Amniotic stem cell (primary cell): ENCODE data around the gene MTOR.
A peak's percentile ranks its signal among the peaks of the same experiment; 100 is the strongest.

Experiments used
- DNase-seq: peaks from one replicate; lab custom pipeline; 2025; lab: John Stamatoyannopoulos, UW

The MTOR gene

DNA sequence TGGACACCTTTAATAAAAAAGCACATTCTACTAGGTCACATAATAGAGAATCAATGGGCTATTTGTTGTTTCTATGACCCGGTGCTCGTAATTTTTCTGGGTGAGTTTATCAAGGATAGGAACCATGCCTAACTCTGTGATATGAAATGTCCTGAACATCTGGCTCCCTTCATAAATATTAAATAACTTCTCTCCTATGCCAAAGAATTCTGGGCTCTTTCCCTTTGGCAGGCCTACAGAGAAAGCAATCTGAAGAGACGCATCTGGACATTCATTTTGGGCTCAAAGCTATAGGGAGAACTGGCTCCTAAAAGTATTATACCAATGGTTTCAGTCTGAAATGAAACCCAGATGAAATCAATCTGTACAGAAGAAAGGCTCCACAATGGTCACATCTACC lies 112.0 kb downstream of the MTOR start:
- no peak for DNase-seq

DNA sequence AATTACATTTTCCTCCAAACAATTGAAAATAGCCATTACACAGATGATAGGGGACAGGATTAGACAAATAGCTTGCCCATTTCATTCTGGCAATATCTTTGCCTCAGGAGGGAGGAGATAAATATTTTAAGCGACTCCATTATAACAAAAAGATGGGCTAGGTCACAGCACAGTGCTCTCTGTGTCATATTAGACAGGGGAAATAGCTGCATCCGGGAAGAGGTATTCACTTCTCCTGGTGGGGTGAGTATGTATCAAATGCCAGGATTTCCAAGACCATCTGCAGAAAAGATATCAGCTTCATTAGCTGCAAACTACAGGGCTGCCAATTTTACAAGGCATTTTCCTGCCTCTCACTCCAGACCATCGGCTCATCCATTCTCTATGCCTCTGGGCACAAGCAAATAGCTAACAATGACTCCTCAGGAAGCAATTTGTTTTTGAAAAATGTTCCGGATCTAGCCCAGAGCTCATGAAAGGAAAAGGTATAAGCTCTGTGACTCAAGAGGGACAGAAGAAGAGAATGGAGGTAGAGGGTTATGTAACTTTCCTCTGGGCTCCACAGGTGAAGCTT lies 115.1 kb downstream of the MTOR start:
- DNase-seq, result peak; percentile 38

- DNase-seq, result no peak
These were observed 116.6 kb downstream of the MTOR start for GRCh38 chr1:11145741-11146140.

GRCh38 chr1:11144570-11145256 lies 117.6 kb downstream of the MTOR start:
- no peak for DNase-seq

DNA sequence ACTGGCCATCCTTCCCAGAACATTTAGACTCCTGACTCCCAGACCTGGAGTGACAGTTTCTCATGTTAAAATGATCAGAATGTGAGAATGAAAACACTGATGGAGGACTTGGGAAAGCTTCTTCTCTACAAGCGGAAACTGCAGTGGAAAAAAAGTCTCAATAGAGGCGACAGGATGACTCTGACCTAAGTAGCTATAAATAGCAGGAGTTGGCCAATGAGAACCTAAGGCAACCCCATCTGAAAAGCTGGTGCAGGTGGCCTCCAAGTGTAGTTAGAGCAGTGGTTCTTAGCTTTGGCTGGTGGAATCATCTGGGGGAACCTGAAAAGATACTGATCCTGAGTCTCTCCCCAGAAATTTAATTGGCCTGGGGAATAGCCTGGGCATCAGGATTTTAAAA lies 118.4 kb downstream of the MTOR start:
- DNase-seq, result no peak

GRCh38 chr1:11143401-11143800 lies 119.0 kb downstream of the MTOR start:
- no peak for DNase-seq

DNA sequence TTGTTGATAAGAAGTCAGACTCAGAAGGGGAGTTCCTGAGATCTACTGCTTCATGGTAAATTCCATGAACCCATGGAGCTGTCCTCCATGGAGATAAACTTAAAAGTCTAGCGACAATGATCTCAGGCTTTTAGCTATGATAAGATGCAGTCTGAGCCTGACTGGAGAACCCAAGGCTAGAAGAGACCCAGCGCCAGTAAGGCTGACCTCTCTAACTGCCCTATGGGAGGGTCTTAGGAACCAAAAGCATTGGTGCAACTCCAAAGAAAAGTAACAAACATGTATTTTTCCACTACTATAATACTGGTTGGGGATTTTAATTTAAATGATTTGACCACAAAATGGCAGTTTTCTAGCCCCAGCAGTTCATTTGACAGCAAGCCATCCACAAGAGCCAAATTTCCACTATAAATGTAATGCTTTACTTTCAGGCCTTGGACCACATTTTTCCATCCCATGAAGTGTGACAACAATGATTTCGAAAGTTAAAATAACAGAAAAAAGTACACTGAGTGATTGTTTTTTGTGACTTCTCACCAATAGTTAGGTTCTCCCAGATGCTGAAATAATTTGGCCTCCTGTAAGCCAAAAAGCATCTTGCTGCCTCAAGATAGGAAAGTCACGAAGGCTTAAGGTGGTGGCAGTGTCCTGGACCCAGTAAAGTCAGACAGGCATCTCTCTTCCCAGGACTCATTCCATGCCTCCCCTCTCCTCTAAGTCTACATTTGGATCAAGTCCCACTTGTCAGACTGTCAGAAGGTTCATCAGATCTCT lies 119.5 kb downstream of the MTOR start:
- no peak for DNase-seq

GRCh38 chr1:11138952-11139351 lies 123.4 kb downstream of the MTOR start:
- DNase-seq, result no peak

- DNase-seq, result no peak
These were observed 124.3 kb downstream of the MTOR start for GRCh38 chr1:11138029-11138428.

GRCh38 chr1:11134898-11135266 lies 127.5 kb downstream of the MTOR start:
- DNase-seq, result no peak

DNA sequence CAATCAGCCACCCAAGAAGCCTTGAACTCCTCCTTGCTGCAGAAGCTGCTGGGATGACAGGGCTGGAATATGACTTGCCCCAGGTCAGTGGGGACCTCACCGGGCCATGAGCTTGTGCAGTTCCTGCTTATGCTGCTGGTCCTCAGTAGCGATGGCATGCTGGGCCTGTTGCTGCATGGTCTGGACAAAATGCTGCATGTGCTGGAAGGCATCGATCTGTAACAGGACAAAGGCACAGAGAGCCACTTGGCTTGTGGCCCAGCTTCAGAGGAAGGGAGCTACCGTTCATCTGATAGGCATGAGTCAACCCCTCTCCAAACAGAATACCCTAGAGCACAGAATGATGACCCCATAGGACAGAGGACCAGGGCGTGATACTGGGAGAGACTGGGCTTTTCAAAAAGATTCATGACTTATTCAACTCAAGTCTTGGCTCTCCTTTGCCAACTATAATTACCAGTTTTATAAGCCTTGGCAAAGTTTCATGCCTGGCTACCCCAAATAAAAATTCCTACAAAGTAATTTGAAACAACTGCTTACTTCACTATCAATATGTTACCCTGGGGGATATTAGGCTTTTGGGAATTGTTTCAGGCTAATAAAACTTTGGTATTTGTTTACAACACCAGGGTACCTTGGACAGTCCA lies 128.0 kb downstream of the MTOR start:
- DNase-seq, result no peak

- DNase-seq, result no peak
These were observed 129.6 kb downstream of the MTOR start for GRCh38 chr1:11132563-11133293.

DNA sequence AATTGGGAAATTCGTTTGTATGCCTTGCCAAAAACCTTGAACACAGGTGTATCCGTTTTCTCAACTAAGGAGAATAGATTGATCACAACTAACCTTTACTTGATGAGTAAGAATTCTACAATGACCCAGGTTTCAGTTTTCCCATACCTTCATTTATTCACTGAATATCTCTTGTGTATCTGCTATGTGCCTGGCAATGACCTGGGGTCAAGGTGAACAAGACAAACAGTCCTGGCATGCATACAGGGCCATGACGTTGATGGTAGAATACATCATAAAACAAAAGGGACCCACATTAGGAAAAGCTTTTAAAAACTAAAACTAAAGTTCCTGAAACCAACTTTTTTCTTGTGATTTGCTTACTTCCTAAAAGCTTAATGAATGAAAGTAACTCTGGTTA lies 130.5 kb downstream of the MTOR start:
- DNase-seq, result no peak

- no peak for DNase-seq
These were observed 131.9 kb downstream of the MTOR start for GRCh38 chr1:11130406-11130805.

DNA sequence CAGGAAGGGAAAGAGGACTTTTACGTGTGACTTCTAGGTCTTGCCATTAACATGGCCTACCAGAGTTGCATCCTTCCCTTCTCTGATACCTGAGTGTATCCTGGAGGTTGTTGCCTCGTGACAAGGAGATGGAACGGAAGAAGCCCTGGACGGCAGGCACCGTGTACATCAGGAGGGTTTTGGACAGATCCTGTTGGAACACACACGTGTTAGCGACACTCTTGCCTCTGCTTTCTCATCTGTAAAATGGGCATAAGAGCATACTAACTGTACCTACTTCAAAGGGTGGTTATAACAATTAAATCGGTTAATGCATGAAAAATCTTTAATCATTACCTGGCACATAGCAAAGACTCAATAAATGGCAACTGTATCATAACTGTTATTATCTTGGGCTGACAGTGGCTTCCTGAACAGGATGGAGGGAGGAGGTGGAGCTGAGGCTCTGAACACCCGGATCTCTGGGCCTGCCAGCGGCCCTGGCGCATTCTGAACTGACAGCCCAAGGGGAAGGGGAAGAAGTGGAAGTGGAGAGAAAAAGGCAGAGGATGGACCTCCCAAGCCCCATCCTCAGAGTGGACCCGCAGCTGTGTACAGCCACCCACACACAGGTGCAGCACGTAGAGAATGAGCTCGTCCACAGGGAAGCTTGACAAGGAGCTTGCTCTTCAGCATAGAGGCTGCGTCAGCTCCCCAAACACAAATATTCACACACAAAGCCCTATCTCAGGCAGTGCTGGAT lies 132.5 kb downstream of the MTOR start:
- no peak for DNase-seq

- DNase-seq, result no peak
These were observed 135.8 kb downstream of the MTOR start for GRCh38 chr1:11126569-11126968.

DNA sequence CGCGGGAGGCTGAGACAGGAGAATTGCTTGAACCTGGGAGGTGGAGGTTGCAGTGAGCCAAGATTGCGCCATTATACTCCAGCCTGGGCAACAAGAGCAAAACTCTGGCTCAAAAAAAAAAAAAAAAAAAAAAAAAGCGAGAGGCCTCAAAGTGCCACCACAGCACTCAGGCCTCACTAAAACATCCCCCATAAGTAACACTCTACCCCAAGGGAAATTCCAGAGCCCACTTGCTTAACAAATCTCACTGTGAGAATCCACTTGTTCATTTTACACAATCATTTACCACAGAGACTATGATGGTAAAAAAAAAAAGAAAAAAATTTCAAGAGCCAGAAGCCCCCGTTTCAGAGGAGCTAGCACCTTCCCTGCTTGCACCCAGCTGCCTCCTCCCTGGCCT lies 136.4 kb downstream of the MTOR start:
- DNase-seq, result no peak

DNA sequence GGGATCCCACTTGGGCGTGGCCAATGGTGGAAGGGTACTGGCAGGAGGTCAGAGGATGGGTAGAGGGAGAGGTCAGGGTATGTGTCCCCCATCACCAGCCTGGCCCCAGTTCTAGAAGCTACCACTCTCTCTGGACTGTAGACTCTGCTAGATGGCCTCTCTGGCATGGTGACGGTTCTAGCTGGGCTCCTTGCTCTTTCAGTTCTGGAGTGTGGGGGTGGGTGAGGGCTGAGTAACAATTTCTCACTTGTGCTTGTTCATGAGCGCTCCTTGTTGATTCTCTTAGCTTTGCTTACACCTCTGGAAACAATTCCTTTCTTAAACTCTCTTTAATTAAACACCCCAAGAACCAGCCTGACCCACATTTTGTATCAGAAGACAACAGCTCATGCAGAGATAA lies 137.4 kb downstream of the MTOR start:
- DNase-seq, result no peak

GRCh38 chr1:11116318-11116717 lies 146.0 kb downstream of the MTOR start:
- DNase-seq, result no peak

GRCh38 chr1:11114966-11115365 lies 147.4 kb downstream of the MTOR start:
- DNase-seq, result no peak

GRCh38 chr1:11109047-11109760 lies 153.1 kb downstream of the MTOR start:
- no peak for DNase-seq
